Caco-2 (cell line): ENCODE data around the gene PADI4. TPM values are rescaled to one million over a fixed set of nuclear protein-coding genes. Genes with fewer than 3 reads are reported as not detected.

Experiments
- BruUV-seq: library from RNA; stranded (reverse); fragments of 400-500 nt; replicated peaks from 2 replicates; lab custom pipeline; 2021; lab: Mats Ljungman, UMichigan
- CTCF ChIA-PET: fragments of 300-600 bp; sonication (Branson Sonifier 250); formaldehyde crosslinking; loops from one replicate; lab custom pipeline; 2022; ENCODE audit warnings: antibody characterized with exemption; lab: Charles Lee
- POLR2A ChIA-PET: fragments of 300-600 bp; sonication (Branson Sonifier 250); formaldehyde crosslinking; loops from one replicate; lab custom pipeline; 2022; ENCODE audit warnings: antibody characterized with exemption; lab: Charles Lee
- DNase-seq, 2 experiments: peaks; one replicate each; pipeline versions ENCODE4 v3.0.0 to v3.0.0-alpha.2; 2020 to 2022
- H3K27me3 ChIP-seq: replicated peaks from 2 replicates; pipeline ENCODE4 v1.6.0; 2011; ENCODE audit warnings: low read length; ENCODE audit not compliant: control insufficient read depth, insufficient read depth
- H3K36me3 ChIP-seq: 2 replicates; pipeline ENCODE4 v1.5.1; 2011; ENCODE audit warnings: low read length; ENCODE audit not compliant: control insufficient read depth, insufficient read depth
- H3K4me1 ChIP-seq: fragments of 250-450 bp; sonication (Bioruptor Pico); 2 replicates; pipeline ENCODE4 v1.5.1; 2020; ENCODE audit warnings: mild to moderate bottlenecking
- H3K4me3 ChIP-seq: 2 replicates; pipeline ENCODE4 v1.5.1; 2011; ENCODE audit warnings: low read depth, mild to moderate bottlenecking, control low read depth, low read length
- H3K9me3 ChIP-seq: fragments of 250-450 bp; sonication (Bioruptor Pico); 2 replicates; pipeline ENCODE4 v1.5.1; 2020; ENCODE audit warnings: mild to moderate bottlenecking, moderate library complexity
- H3K27ac Mint-ChIP-seq: one replicate; pipeline ENCODE4 v1.8.0; 2022; ENCODE audit warnings: mixed read lengths; ENCODE audit not compliant: unreplicated experiment
- H3K27me3 Mint-ChIP-seq: one replicate; pipeline ENCODE4 v1.8.0; 2022; ENCODE audit warnings: mixed read lengths; ENCODE audit not compliant: insufficient read depth, unreplicated experiment
- H3K36me3 Mint-ChIP-seq: one replicate; pipeline ENCODE4 v1.8.0; 2022; ENCODE audit warnings: mild to moderate bottlenecking, mixed read lengths; ENCODE audit not compliant: insufficient read depth, unreplicated experiment
- H3K4me1 Mint-ChIP-seq: one replicate; pipeline ENCODE4 v1.8.0; 2022; ENCODE audit warnings: low read depth, mixed read lengths; ENCODE audit not compliant: unreplicated experiment
- H3K4me3 Mint-ChIP-seq: one replicate; pipeline ENCODE4 v1.8.0; 2022; ENCODE audit warnings: mild to moderate bottlenecking, moderate library complexity, mixed read lengths; ENCODE audit not compliant: unreplicated experiment
- H3K9me3 Mint-ChIP-seq: one replicate; pipeline ENCODE4 v1.8.0; 2022; ENCODE audit warnings: mixed read lengths; ENCODE audit not compliant: unreplicated experiment
- intact Hi-C: fragments of 100-400 bp; cut with micrococcal nuclease; formaldehyde crosslinking; loops from one replicate; pipeline ENCODE4 v1.10.0; 2022; ENCODE audit not compliant: unreplicated experiment
- total RNA-seq: library from RNA; stranded (reverse); gene quantifications from 2 replicates; pipeline ENCODE4 v1.2.3, GENCODE V29; 2022
- TF ChIP-seq, protein P1 (sequence below), 2 experiments: fragments of 200-600 bp in 1 of 2; IDR thresholded peaks; 1 replicate in 1 of 2; 2 replicates in 1 of 2; pipeline versions ENCODE4 v1.5.1 to v1.8.0; 2011 to 2022; ENCODE audit warnings: antibody characterized with exemption in 1 of 2, control low read depth in 1 of 2, inconsistent platforms in 1 of 2, low read depth in 1 of 2, low read length in 1 of 2, mild to moderate bottlenecking in 1 of 2, moderate library complexity in 1 of 2; ENCODE audit not compliant: insufficient read depth in 1 of 2, severe bottlenecking in 1 of 2, unreplicated experiment in 1 of 2

The PADI4 gene
- total RNA-seq, 1 experiment from 2014 or later, result not detected

- POLR2A ChIA-PET, result no interaction called here
- no peak overlapping the region for H3K27ac Mint-ChIP-seq
- H3K4me3 Mint-ChIP-seq, result no peak overlapping the region
- TF ChIP-seq, protein P1, sequence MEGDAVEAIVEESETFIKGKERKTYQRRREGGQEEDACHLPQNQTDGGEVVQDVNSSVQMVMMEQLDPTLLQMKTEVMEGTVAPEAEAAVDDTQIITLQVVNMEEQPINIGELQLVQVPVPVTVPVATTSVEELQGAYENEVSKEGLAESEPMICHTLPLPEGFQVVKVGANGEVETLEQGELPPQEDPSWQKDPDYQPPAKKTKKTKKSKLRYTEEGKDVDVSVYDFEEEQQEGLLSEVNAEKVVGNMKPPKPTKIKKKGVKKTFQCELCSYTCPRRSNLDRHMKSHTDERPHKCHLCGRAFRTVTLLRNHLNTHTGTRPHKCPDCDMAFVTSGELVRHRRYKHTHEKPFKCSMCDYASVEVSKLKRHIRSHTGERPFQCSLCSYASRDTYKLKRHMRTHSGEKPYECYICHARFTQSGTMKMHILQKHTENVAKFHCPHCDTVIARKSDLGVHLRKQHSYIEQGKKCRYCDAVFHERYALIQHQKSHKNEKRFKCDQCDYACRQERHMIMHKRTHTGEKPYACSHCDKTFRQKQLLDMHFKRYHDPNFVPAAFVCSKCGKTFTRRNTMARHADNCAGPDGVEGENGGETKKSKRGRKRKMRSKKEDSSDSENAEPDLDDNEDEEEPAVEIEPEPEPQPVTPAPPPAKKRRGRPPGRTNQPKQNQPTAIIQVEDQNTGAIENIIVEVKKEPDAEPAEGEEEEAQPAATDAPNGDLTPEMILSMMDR (IDR thresholded peaks at IDR 0.05; ENCODE audit: insufficient read depth in 1 of 2, low read depth in 1 of 2, low read length in 1 of 2, severe bottlenecking in 1 of 2, unreplicated experiment in 1 of 2), result no peak
- no peak overlapping the region for H3K4me3 ChIP-seq
- H3K27me3 ChIP-seq, result no peaks in the 10 kb centered on the region
- no peaks in the 10 kb centered on the region for H3K9me3 ChIP-seq
- H3K4me1 ChIP-seq, result no peaks in the 10 kb centered on the region
- peaks cover 9% of the 10 kb centered on the region for H3K9me3 Mint-ChIP-seq
- intact Hi-C loops, result loop anchor here (10.0 kb wide), 1 partner anchor 59 kb away; no protein-coding TSS in a partner anchor
- DNase-seq, result no peak
- BruUV-seq, result no TSS peak
- no peaks in the 10 kb centered on the region for H3K36me3 ChIP-seq
- H3K4me1 Mint-ChIP-seq, result no peaks in the 10 kb centered on the region
- H3K36me3 Mint-ChIP-seq, result no peaks in the 10 kb centered on the region
- CTCF ChIA-PET, result no interaction called here
- no peaks in the 10 kb centered on the region for H3K27me3 Mint-ChIP-seq
Measured at GRCh38 chr1:17346046-17346789, 38.2 kb downstream of the PADI4 start.

DNA sequence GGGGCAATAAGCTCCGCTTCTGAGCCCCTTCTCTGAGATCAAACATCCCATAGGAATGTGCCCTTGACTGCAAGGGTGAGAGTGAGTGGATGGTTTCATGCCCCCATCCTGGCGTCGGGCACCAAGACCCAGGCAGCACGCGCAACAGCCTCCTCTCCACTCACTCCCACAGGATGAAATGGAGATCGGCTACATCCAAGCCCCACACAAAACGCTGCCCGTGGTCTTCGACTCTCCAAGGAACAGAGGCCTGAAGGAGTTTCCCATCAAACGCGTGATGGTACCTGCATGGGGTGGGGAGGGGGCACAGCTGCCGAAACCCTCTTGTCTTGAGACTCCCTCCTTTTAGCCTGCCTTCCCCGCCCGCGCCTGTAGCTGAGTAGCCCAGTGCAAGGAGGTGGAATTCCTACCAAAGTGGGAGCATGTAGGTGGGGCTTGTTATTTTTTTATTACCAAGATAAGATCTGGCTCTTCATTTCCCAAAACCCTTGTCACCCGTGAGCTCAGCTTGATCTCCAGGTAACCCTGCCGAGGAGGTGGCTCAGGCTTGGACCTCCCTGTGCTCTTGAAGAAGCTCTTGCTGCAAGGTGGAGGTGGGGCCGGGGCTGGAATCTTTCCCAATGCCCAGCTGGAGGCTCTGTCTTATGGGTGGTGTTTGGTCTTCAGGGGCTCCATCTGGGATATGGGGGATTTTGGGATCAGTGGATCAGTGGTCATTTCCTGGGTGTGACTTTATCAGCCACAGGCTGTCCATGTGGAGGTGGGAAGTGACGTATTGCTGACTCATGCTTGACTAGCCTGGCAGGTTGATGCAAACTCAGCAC lies 40.0 kb downstream of the PADI4 start:
- H3K27me3 ChIP-seq, result no peaks in the 10 kb centered on the region
- no peak for DNase-seq
- H3K4me3 Mint-ChIP-seq, result no peak overlapping the region
- peaks cover 9% of the 10 kb centered on the region for H3K9me3 Mint-ChIP-seq
- POLR2A ChIA-PET, result no interaction called here
- no peak overlapping the region for H3K27ac Mint-ChIP-seq
- no peaks in the 10 kb centered on the region for H3K9me3 ChIP-seq
- H3K4me1 ChIP-seq, result no peaks in the 10 kb centered on the region
- no TSS peak for BruUV-seq
- H3K4me3 ChIP-seq, result no peak overlapping the region
- H3K4me1 Mint-ChIP-seq, result no peaks in the 10 kb centered on the region
- TF ChIP-seq, protein P1 (IDR thresholded peaks at IDR 0.05; ENCODE audit: insufficient read depth in 1 of 2, low read depth in 1 of 2, low read length in 1 of 2, severe bottlenecking in 1 of 2, unreplicated experiment in 1 of 2), result no peak
- H3K27me3 Mint-ChIP-seq, result peaks cover 11% of the 10 kb centered on the region
- H3K36me3 Mint-ChIP-seq, result no peaks in the 10 kb centered on the region
- intact Hi-C loops, result loop anchor here (10.0 kb wide), 1 partner anchor 57 kb away; no protein-coding TSS in a partner anchor
- CTCF ChIA-PET, result no interaction called here
- H3K36me3 ChIP-seq, result no peaks in the 10 kb centered on the region

- H3K27me3 ChIP-seq, result no peaks in the 10 kb centered on the region
- TF ChIP-seq, protein P1 (IDR thresholded peaks at IDR 0.05; ENCODE audit: insufficient read depth in 1 of 2, low read depth in 1 of 2, low read length in 1 of 2, severe bottlenecking in 1 of 2, unreplicated experiment in 1 of 2), result no peak
- H3K36me3 ChIP-seq, result no peaks in the 10 kb centered on the region
- ChIA-PET POLR2A (no interaction called here), CTCF (no interaction called here)
- H3K9me3 ChIP-seq, result no peaks in the 10 kb centered on the region
- no peak overlapping the region for H3K4me3 ChIP-seq
- Mint-ChIP-seq H3K27me3 (peaks cover 11% of the 10 kb centered on the region), H3K27ac (no peak overlapping the region), H3K36me3 (no peaks in the 10 kb centered on the region), H3K4me3 (no peak overlapping the region), H3K4me1 (no peaks in the 10 kb centered on the region), H3K9me3 (peaks cover 5% of the 10 kb centered on the region)
- BruUV-seq, result no TSS peak
- H3K4me1 ChIP-seq, result no peaks in the 10 kb centered on the region
- no peak for DNase-seq
- intact Hi-C loops, result loop anchor here (10.0 kb wide), 1 partner anchor 56 kb away; no protein-coding TSS in a partner anchor
Measured at GRCh38 chr1:17348593-17349234, 40.7 kb downstream of the PADI4 start.
